ENCODE measurements around the gene SKIC8.

SKIC8 gene

GRCh38 chr15:78341057-78341987 is 41.9 kb upstream of the SKIC8 start:
- no peak for DNase-seq (ENCODE audit: extremely low read depth, low read depth)
- TF ChIP-seq CTCF (IDR thresholded peaks at IDR 0.05; ENCODE audit: low read depth, low read length) = no peak

DNA sequence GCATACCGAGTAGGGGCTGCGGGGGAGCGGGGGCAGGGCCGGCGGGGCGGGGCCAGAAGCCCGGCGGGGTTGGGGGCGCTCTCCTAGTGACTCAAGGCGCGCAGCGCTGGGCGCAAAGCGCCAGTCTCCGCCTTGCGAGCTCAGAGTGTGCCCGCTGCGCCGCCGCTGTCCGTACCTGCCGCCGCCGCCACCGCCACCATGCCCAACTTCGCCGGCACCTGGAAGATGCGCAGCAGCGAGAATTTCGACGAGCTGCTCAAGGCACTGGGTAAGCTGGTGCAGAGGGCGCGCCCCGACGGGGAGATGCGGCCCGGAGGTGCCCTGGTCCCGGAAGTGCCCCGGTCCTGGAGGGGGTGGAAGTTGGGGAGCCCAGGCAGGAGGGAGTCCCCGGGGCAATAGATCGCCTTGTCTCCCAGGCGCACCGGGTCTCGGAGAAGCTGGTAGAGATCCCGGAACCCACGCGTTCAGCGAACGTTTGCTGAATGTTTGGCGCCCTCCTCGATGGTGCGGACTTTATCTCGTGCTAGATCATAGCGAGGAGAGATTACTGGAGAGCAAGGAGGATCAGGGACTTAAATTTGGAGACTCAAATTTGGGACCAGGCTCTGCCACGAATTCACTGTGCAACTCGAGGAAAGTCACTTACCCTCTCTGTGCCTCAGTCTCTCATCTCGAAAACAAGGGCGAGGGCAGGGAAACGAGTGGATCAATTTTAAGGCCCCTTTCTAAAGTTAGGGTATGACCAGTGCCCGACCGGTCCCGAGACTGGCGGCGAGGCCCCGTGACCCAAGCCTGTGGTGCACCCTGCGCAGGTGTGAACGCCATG is 41.0 kb upstream of the SKIC8 start, which contains the start of gene CRABP1:
Gene CRABP1, plus strand, starts transcription at position 123 of the 826 bp plus-strand sequence. Its CDS starts 76 bp downstream, at position 199.
- TF ChIP-seq CTCF (IDR thresholded peaks at IDR 0.05; ENCODE audit: low read depth, low read length) = no peak
- DNase-seq (ENCODE audit: extremely low read depth, low read depth) = no peak

- no peak for DNase-seq (ENCODE audit: extremely low read depth, low read depth)
- TF ChIP-seq CTCF (IDR thresholded peaks at IDR 0.05; ENCODE audit: low read depth, low read length) = no peak
Measured at GRCh38 chr15:78339559-78339958, 40.1 kb upstream of the SKIC8 start.

GRCh38 chr15:78338781-78339180 is 39.4 kb upstream of the SKIC8 start:
- TF ChIP-seq CTCF (IDR thresholded peaks at IDR 0.05; ENCODE audit: low read depth, low read length) = no peak
- no peak for DNase-seq (ENCODE audit: extremely low read depth, low read depth)

DNA sequence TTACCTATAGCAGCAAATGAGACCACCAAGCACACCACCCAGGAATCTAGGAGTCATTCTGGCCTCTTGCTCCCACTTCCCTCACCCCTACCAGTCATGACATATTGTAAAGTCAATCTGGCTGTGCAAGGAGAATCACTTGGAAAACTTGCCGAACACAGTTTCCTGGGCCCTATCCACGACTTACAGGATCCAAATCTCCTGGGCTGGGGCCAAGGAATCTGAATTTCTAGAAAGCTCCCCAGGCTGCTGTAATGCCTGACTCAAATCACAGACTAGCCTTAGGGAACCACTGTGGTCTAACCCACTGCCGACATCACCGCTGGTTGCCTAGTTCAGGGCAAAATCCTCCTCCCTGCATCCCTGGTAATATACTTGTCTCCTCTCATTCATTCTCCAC is 36.6 kb upstream of the SKIC8 start:
- no peak for TF ChIP-seq CTCF (IDR thresholded peaks at IDR 0.05; ENCODE audit: low read depth, low read length)

DNA sequence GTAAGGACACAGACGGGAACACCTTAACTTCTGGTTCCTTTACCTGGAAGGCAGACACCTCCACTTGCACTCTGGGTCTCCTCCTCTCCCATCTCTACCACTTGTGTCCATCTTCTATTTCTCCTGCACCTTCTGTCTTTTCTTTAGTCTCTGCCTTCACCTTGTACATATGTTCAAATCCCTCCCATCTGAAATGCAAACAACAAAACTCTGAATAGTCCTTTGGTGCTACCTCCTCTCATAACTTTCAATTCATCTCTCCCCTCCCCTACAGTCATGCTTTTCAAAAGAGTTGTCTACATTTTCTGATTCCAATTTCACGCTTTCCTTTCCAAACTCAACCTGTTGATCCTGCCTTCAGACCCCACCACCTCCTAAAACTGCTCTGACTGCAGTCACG is 35.4 kb upstream of the SKIC8 start:
- DNase-seq (ENCODE audit: extremely low read depth, low read depth) = no peak
- no peak for TF ChIP-seq CTCF (IDR thresholded peaks at IDR 0.05; ENCODE audit: low read depth, low read length)

More for the DNA sequence above, 36.6 kb upstream of the SKIC8 start:
- no peak for DNase-seq (ENCODE audit: extremely low read depth, low read depth)

- TF ChIP-seq CTCF (IDR thresholded peaks at IDR 0.05; ENCODE audit: low read depth, low read length) = no peak
- DNase-seq (ENCODE audit: extremely low read depth, low read depth) = no peak
Measured at GRCh38 chr15:78329625-78330024, 30.2 kb upstream of the SKIC8 start.

Measured in AG09319 (cell line).